ENCODE measurements around the gene THAP8.

DNA sequence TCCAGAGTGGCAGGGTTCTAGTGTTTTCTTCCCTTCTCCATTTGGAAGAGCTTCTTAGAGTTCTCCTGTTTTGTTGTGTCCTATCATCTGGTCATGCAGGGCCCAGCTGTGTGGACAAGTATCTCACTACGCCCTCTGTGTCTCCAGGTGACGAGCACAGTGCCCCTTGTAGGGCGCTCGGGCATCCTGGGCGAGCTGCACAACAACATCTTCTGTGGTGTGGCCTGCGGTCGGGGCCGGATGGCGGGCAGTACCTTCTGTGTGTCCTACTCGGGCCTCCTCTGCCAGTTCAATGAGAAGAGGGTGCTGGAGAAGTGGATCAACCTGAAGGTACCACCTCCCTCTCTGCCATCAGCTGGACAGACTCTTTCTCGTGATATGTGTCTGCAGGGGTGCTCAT lies 13.6 kb upstream of the THAP8 start:
- TF ChIP-seq, protein P1, sequence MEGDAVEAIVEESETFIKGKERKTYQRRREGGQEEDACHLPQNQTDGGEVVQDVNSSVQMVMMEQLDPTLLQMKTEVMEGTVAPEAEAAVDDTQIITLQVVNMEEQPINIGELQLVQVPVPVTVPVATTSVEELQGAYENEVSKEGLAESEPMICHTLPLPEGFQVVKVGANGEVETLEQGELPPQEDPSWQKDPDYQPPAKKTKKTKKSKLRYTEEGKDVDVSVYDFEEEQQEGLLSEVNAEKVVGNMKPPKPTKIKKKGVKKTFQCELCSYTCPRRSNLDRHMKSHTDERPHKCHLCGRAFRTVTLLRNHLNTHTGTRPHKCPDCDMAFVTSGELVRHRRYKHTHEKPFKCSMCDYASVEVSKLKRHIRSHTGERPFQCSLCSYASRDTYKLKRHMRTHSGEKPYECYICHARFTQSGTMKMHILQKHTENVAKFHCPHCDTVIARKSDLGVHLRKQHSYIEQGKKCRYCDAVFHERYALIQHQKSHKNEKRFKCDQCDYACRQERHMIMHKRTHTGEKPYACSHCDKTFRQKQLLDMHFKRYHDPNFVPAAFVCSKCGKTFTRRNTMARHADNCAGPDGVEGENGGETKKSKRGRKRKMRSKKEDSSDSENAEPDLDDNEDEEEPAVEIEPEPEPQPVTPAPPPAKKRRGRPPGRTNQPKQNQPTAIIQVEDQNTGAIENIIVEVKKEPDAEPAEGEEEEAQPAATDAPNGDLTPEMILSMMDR (IDR thresholded peaks at IDR 0.05 in 4 of 5, conservative IDR thresholded peaks at IDR 0.05 in 1 of 5) = no peak
- no peak for TF ChIP-seq POLR2A (IDR thresholded peaks at IDR 0.05)
